ENCODE data around the gene VCL.

Gene VCL

GRCh38 chr10:73979141-73979808 is 18.6 kb upstream of the VCL start:
- Mint-ChIP-seq H3K9me3 (peaks cover 2% of the 10 kb centered on the region), H3K27me3 (ENCODE audit: low read depth) (no peaks in the 10 kb centered on the region), H3K4me1 (peaks cover 9% of the 10 kb centered on the region), H3K36me3 (ENCODE audit: low read depth) (no peaks in the 10 kb centered on the region), H3K27ac (no peak overlapping the region), H3K4me3 (no peak overlapping the region)
- no peak for TF ChIP-seq CTCF (IDR thresholded peaks at IDR 0.05; ENCODE audit: unreplicated experiment in 3 of 3)

GRCh38 chr10:73979809-73980433 is 18.0 kb upstream of the VCL start:
- no peak overlapping the region for H3K27ac Mint-ChIP-seq
- H3K27me3 Mint-ChIP-seq (ENCODE audit: low read depth), result no peaks in the 10 kb centered on the region
- no peaks in the 10 kb centered on the region for H3K36me3 Mint-ChIP-seq (ENCODE audit: low read depth)
- H3K4me1 Mint-ChIP-seq, result peaks cover 9% of the 10 kb centered on the region
- H3K4me3 Mint-ChIP-seq, result no peak overlapping the region
- TF ChIP-seq CTCF (IDR thresholded peaks at IDR 0.05; ENCODE audit: unreplicated experiment in 3 of 3), result no peak
- H3K9me3 Mint-ChIP-seq, result peaks cover 2% of the 10 kb centered on the region

DNA sequence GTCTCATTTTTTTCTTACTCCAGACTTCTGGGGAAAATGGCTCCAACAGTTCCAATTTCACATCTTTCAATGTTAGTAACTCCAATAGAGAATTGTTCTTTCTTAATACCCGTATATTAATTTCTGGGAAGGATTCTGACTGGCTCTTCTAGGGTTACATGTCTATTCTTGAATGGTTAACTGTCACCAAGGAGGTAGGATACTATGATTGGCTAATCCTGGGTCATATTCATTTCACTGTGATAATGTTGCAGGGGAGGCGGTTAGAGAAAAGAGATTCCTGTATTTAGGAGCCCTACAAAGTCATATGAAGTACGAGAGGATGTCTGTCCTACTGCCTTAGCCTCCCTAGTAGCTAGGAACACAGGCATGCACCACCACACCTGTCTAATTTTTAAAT is 16.1 kb upstream of the VCL start:
- H3K36me3 Mint-ChIP-seq (ENCODE audit: low read depth), result no peaks in the 10 kb centered on the region
- no peak overlapping the region for H3K27ac Mint-ChIP-seq
- H3K4me3 Mint-ChIP-seq, result no peak overlapping the region
- H3K9me3 Mint-ChIP-seq, result no peaks in the 10 kb centered on the region
- H3K27me3 Mint-ChIP-seq (ENCODE audit: low read depth), result no peaks in the 10 kb centered on the region
- H3K4me1 Mint-ChIP-seq, result peaks cover 9% of the 10 kb centered on the region
- TF ChIP-seq CTCF (IDR thresholded peaks at IDR 0.05; ENCODE audit: unreplicated experiment in 3 of 3), result no peak

DNA sequence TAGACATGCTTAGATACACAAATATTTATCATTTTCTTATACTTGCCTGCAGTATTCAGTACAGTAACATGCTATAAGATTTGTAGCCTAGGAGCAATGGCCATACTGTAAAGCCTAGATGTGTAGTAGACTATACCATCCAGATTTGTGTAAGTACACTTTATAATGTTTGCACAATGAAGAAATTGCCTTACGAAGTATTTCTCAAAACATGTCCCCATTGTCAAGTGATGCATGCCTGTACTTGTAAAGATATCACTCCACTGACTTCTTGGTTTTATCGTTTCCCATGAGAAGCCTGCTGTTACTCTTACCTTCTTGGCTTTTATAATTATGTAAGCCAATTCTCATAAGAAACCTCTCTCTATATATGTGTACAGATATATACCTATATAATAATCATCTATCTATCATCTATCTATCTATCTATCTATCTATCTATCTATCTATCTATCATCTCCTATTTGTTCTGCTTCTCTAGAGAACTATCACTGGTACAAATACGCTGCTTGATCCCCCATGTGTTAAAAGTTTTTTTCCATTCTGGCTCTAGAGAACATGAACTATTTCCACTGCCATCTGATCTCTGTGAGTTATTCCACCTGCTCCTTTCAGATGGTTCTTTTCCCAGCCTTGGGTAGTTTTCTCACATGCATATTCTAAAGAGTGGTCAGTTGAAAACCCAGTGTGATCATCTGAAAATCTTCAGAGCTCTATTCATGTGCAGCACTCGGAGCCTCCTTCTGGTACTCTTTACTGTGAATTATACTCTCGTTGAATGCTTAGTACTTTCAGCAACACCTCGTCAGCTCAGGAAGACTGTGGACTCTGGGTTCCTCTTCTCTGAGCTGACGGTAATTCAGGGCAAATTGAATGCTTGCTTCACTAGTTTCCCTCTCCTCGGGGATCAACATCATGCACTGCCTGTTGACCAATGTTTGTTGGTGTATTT is 14.5 kb upstream of the VCL start:
- no peaks in the 10 kb centered on the region for H3K9me3 Mint-ChIP-seq
- H3K27me3 Mint-ChIP-seq (ENCODE audit: low read depth), result no peaks in the 10 kb centered on the region
- no peak overlapping the region for H3K27ac Mint-ChIP-seq
- no peak for TF ChIP-seq CTCF (IDR thresholded peaks at IDR 0.05; ENCODE audit: unreplicated experiment in 3 of 3)
- peaks cover 9% of the 10 kb centered on the region for H3K4me1 Mint-ChIP-seq
- H3K36me3 Mint-ChIP-seq (ENCODE audit: low read depth), result no peaks in the 10 kb centered on the region
- no peak overlapping the region for H3K4me3 Mint-ChIP-seq

DNA sequence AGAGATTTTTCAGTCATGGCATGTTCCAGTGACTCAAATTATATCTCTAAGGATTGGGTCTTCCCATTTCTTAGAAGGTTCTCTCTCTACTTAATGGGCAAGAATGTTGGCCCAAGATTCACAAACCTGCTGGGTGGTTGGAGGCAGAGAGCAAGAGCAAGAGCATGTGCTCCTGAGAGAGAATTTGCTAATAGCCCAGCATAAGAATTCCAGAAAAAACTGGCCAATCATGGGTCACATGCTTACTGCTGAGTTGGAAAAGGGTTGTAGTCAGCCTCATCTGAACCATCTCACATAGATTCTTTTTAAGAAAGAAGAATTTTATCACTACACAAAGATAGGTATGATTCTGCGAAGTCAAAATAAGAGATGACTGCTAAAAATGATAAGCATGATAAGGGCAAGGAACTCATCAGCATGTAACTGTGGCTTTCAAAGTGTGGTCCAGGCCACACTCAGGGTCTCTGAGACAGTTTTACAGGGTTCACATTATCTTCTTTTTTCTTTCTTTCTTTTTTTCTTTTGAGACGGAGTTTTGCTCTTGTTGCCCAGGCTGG is 8.2 kb upstream of the VCL start:
- no peaks in the 10 kb centered on the region for H3K27me3 Mint-ChIP-seq (ENCODE audit: low read depth)
- TF ChIP-seq CTCF (IDR thresholded peaks at IDR 0.05; ENCODE audit: unreplicated experiment in 3 of 3), result no peak
- no peak overlapping the region for H3K4me3 Mint-ChIP-seq
- no peaks in the 10 kb centered on the region for H3K36me3 Mint-ChIP-seq (ENCODE audit: low read depth)
- H3K27ac Mint-ChIP-seq, result no peak overlapping the region
- H3K4me1 Mint-ChIP-seq, result no peaks in the 10 kb centered on the region
- H3K9me3 Mint-ChIP-seq, result no peaks in the 10 kb centered on the region
